Retinal pigment epithelial cell (primary cell): Measurements from ENCODE around the gene FAM53C.
"Not testable (repeated sequence)": the region's sequence is repeated elsewhere in the genome, so short reads cannot be mapped to it uniquely, and the experiment has no call there.

Experiments
- DNase-seq: peaks from one replicate; pipeline ENCODE4 v3.0.0-alpha.2; 2010; ENCODE audit warnings: low read depth
- H3K4me3 ChIP-seq: 2 replicates; pipeline ENCODE4 v1.5.1; 2011; ENCODE audit warnings: mild to moderate bottlenecking, low read length, control low read depth, moderate library complexity
- TF ChIP-seq, protein P1 (sequence below): conservative IDR thresholded peaks from 2 replicates; pipeline ENCODE4 v1.5.1; 2011; ENCODE audit warnings: low read depth, low read length, control low read depth, inconsistent platforms

FAM53C gene

DNA sequence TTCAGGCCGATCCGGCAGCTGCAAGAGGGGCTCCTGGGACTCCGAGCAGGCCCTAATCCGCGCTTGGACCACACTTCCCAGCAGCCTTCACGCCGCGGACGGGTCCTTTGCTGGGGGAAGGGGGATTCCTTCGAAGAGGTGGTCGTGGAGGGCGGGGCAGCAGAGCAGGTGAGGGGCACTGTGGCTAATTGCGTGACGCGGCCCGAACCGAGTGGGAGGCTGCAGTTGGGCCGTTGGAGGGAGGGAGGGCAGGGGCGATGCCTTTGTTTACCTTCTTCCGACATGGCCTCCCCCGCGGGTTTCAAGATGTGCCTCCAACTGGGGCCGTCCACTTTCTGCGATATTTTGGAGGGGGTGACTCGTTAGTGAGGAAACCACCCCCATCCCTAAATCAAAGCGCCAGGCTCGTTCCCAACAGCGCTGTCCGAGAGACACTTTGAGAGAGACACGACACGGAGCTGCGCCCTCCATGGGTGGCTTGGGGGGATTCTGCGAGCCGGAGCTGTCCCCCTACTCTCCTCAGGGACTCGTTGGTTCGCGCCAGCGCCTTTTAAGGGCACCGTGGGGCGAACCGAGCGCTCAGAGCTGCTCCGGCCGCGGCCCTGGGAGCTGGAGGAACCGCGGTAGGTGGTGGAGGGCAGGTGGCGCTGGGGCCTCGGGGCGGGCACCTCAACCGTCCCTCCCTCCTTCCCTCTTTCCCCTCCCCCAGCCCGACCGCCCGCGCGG, at the start of gene FAM53C:
TSS of gene FAM53C (plus strand) at position 582 of the 726 bp plus-strand sequence. CDS start 3,070 bp downstream, outside the sequence.
- DNase-seq: peak; percentile 67
- TF ChIP-seq, protein P1, sequence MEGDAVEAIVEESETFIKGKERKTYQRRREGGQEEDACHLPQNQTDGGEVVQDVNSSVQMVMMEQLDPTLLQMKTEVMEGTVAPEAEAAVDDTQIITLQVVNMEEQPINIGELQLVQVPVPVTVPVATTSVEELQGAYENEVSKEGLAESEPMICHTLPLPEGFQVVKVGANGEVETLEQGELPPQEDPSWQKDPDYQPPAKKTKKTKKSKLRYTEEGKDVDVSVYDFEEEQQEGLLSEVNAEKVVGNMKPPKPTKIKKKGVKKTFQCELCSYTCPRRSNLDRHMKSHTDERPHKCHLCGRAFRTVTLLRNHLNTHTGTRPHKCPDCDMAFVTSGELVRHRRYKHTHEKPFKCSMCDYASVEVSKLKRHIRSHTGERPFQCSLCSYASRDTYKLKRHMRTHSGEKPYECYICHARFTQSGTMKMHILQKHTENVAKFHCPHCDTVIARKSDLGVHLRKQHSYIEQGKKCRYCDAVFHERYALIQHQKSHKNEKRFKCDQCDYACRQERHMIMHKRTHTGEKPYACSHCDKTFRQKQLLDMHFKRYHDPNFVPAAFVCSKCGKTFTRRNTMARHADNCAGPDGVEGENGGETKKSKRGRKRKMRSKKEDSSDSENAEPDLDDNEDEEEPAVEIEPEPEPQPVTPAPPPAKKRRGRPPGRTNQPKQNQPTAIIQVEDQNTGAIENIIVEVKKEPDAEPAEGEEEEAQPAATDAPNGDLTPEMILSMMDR: no peak
- peak within 1 kb of the TSS; percentile 94 for H3K4me3 ChIP-seq

DNA sequence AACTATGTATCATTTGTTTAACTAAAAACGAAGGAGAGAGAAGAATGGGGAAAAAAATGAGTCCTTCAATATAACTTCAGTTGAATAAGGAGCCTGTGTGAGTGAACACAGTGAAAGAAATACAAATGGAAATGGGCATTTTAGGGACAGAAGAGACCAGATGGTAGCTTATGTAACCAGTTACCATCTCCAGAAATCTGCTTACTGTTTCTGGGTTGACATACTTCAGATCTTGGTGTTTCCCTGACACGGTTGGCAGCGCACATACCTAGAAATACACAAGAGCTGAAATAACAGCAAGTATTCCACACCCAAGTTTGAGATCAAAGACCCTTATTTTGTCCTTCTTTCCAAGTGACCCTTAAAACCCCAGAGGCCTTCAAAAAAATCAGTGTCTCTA, 48.8 kb upstream of the FAM53C start:
- no peak for DNase-seq
- no peak overlapping the region for H3K4me3 ChIP-seq
- TF ChIP-seq, protein P1: no peak

DNA sequence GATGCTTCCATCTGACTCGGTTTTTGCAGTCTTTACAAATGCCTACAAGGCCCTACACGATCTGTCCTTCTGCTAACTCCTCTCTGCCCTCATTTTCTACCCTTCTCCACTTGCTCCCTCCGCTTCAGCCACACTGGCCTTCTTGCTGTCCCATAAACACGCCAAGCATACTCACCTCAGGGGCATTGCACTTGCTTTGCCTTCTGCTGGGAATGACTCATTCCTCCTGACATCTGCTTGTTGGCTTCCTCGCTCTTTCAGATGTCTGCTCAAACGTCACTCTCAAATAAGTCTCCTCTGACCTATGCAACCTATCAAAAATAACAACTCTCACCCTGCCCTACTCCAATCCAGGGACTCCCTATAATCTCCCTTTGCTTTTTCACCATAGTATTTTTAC, 34.7 kb upstream of the FAM53C start:
- TF ChIP-seq, protein P1: no peak
- no peak for DNase-seq
- H3K4me3 ChIP-seq: no peak overlapping the region

DNA sequence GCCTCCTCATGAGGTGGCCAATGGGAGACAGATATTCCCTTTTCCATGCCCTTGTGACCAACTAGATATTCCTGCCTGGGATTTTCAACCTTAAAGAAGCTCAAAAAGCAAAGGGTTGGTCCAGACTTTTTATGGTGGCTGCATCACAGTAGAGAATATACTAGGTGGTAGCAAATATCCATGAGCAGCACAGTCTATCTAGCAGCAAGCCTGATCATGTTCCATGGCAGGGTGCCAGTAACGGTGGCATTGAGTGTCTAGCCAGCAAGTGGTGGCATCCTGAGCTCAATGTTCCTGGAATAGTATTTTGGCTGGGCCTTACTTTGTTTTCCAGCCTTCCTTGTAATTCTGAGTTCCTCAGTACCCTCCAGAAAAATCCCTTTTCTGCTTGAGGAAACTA, 32.3 kb upstream of the FAM53C start:
- DNase-seq: no peak
- no peak overlapping the region for H3K4me3 ChIP-seq
- TF ChIP-seq, protein P1: no peak

DNA sequence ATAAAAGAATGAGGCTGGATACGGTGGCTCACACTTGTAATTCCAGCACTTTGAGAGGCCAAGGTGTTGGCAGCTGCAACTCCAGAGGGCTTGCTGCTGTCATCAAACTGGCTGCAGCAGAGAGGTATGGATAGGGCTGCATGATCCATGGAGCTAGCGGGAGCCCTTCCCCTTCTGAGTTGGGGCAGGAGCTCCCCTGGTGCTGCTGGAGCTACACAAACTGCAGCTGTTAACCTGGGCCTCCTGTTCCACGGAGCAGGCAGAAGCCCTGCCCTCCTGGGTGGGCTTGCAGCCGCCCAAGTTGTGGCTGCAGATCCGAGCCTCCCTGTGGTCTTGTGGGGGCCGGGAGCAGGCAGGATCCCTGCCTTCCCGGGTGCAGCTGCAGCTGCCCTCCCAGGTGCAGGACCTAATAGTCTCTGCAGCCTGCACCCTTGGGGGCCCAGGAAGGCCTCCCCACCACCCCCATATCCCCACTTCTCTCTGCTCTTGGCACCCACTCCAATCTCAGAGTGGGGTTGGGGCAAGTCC, 22.3 kb upstream of the FAM53C start:
- no peak for DNase-seq
- H3K4me3 ChIP-seq: no peak overlapping the region
- TF ChIP-seq, protein P1: no peak

DNA sequence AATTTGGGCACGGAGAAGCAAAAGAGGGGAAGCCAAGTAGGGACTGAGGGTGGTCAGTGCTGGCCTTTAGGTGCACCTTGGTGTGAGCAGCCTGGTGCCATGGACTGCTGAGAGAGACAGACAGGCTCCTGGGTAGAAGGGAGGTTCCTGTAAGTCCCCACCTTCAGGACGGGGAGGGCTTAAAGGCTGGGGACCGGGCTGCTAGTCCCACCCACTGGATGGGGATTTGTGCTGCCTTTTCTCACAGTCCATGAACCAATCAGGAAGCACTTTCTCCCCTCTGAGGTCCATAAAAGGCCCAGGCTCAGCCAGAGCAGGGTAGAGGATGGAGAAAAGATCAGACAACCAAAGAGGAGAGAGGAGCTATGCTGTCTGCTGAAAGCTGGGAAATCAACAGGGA, 21.7 kb upstream of the FAM53C start:
- TF ChIP-seq, protein P1: no peak
- H3K4me3 ChIP-seq: no peak overlapping the region
- no peak for DNase-seq

DNA sequence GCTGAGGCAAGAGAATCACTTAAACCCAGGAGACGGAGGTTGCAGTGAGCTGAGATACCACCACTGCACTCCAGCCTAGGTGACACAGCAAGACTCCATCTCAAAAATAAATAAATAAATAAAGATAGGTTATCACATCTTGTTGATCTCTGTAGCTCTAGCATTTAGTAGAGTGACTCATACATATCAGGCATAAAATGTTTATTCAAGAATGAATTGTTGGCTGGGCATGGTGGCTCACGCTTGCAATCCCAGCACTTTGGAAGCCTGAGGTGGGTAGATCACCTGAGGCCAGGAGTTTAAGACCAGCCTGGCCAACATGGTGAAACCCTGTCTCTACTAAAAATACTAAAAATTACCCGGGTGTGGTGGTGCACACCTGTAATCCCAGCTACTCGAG, 19.9 kb upstream of the FAM53C start:
- DNase-seq, H3K4me3 ChIP-seq: not testable (repeated sequence)
